ENCODE results near the gene SLC22A4. TPM values are rescaled to one million over a fixed set of nuclear protein-coding genes. Genes with fewer than 3 reads are reported as not detected.
A peak's percentile ranks its signal among the peaks of the same experiment; 100 is the strongest.

SLC22A4 gene
- polyA plus RNA-seq, 1 donor (not counting 4 experiments of a cell fraction or from before 2014, with no cell fraction given) = 1.4 TPM

GRCh38 chr5:132372127-132372526 is 77.9 kb downstream of the SLC22A4 start:
- H4K20me1 ChIP-seq (ENCODE audit: control insufficient read depth, extremely low read depth, insufficient read depth, low read length) = no peaks in the 10 kb centered on the region
- dilution Hi-C loops (cut with MboI; ENCODE audit: extremely low pct_ligation_motif_present, low sequenced_read_pairs) = no loop called here
- H3K36me3 ChIP-seq (ENCODE audit: control insufficient read depth in 2 of 2, extremely low read depth in 1 of 2, insufficient read depth in 2 of 2, low read length in 2 of 2) = peaks cover 0 to 4% of the 10 kb centered on the region in 2 experiments
- FAIRE-seq (no peak), DNase-seq (ENCODE audit: low read depth, low spot score) (no peak)
- H3K27ac ChIP-seq (ENCODE audit: control insufficient read depth, insufficient read depth, low read length) = no peak overlapping the region
- peak overlapping the region in 1 of 3 experiments; percentile 80 for H3K4me3 ChIP-seq (ENCODE audit: control insufficient read depth in 2 of 3, extremely low read depth in 1 of 3, insufficient read depth in 2 of 3, low read depth in 1 of 3, low read length in 3 of 3)
- H3K9me3 ChIP-seq (ENCODE audit: control insufficient read depth, low read depth, low read length) = no peaks in the 10 kb centered on the region
- H3K4me1 ChIP-seq (ENCODE audit: control insufficient read depth, extremely low read depth, insufficient read depth, low read length) = peaks cover 29% of the 10 kb centered on the region
- peak overlapping the region; percentile 84 for H3K4me2 ChIP-seq (ENCODE audit: control insufficient read depth, extremely low read depth, insufficient read depth, low read depth, low read length)
- H2AFZ ChIP-seq (ENCODE audit: control insufficient read depth, low read length) = no peak overlapping the region
- no peak for TF ChIP-seq CTCF (optimal IDR thresholded peaks at IDR 0.05 in 1 of 3, IDR thresholded peaks at IDR 0.05 in 1 of 3, conservative IDR thresholded peaks at IDR 0.05 in 1 of 3; ENCODE audit: extremely low read depth in 1 of 3, insufficient read depth in 2 of 3, low read length in 3 of 3)
- TF ChIP-seq EZH2 (IDR thresholded peaks at IDR 0.05; ENCODE audit: low read length) = no peak
- H3K9ac ChIP-seq (ENCODE audit: control insufficient read depth, extremely low read depth, insufficient read depth, low read length) = no peak overlapping the region
- H3K27me3 ChIP-seq (ENCODE audit: control insufficient read depth, extremely low read depth, insufficient read depth, low read length) = no peaks in the 10 kb centered on the region
- H3K79me2 ChIP-seq (ENCODE audit: control insufficient read depth, insufficient read depth, low read length) = peaks cover 55% of the 10 kb centered on the region
- peaks cover 2% of the 10 kb centered on the region for H3K9me1 ChIP-seq (ENCODE audit: control insufficient read depth, extremely low read depth, insufficient read depth, low read length)

- H3K27me3 ChIP-seq (ENCODE audit: control insufficient read depth, extremely low read depth, insufficient read depth, low read length) = no peaks in the 10 kb centered on the region
- no peak overlapping the region for H2AFZ ChIP-seq (ENCODE audit: control insufficient read depth, low read length)
- no peak overlapping the region for H3K9ac ChIP-seq (ENCODE audit: control insufficient read depth, extremely low read depth, insufficient read depth, low read length)
- dilution Hi-C loops (cut with MboI; ENCODE audit: extremely low pct_ligation_motif_present, low sequenced_read_pairs) = no loop called here
- H3K4me2 ChIP-seq (ENCODE audit: control insufficient read depth, extremely low read depth, insufficient read depth, low read depth, low read length) = peak overlapping the region; percentile 84
- H4K20me1 ChIP-seq (ENCODE audit: control insufficient read depth, extremely low read depth, insufficient read depth, low read length) = no peaks in the 10 kb centered on the region
- peaks cover 2% of the 10 kb centered on the region for H3K9me1 ChIP-seq (ENCODE audit: control insufficient read depth, extremely low read depth, insufficient read depth, low read length)
- no peak overlapping the region for H3K4me3 ChIP-seq (ENCODE audit: control insufficient read depth in 2 of 3, extremely low read depth in 1 of 3, insufficient read depth in 2 of 3, low read depth in 1 of 3, low read length in 3 of 3)
- no peak overlapping the region for H3K27ac ChIP-seq (ENCODE audit: control insufficient read depth, insufficient read depth, low read length)
- no peaks in the 10 kb centered on the region for H3K9me3 ChIP-seq (ENCODE audit: control insufficient read depth, low read depth, low read length)
- DNase-seq (ENCODE audit: low read depth, low spot score) (no peak), FAIRE-seq (no peak)
- TF ChIP-seq CTCF (optimal IDR thresholded peaks at IDR 0.05 in 1 of 3, IDR thresholded peaks at IDR 0.05 in 1 of 3, conservative IDR thresholded peaks at IDR 0.05 in 1 of 3; ENCODE audit: extremely low read depth in 1 of 3, insufficient read depth in 2 of 3, low read length in 3 of 3) (no peak), EZH2 (IDR thresholded peaks at IDR 0.05; ENCODE audit: low read length) (no peak)
- peaks cover 54% of the 10 kb centered on the region for H3K79me2 ChIP-seq (ENCODE audit: control insufficient read depth, insufficient read depth, low read length)
- peaks cover 26% of the 10 kb centered on the region for H3K4me1 ChIP-seq (ENCODE audit: control insufficient read depth, extremely low read depth, insufficient read depth, low read length)
- H3K36me3 ChIP-seq (ENCODE audit: control insufficient read depth in 2 of 2, extremely low read depth in 1 of 2, insufficient read depth in 2 of 2, low read length in 2 of 2) = peaks cover 0 to 2% of the 10 kb centered on the region in 2 experiments
These were observed 78.3 kb downstream of the SLC22A4 start for GRCh38 chr5:132372542-132372941.
